Neural cell (in vitro differentiated cells): ENCODE results near the gene GRAP2.

Experiments
- CTCF ChIP-seq: fragments of 450-650 bp; IDR thresholded peaks from 2 replicates; pipeline ENCODE4 v1.5.1; 2014; ENCODE audit warnings: antibody characterized with exemption, mild to moderate bottlenecking, moderate library complexity; ENCODE audit not compliant: poor library complexity, severe bottlenecking
- EP300 ChIP-seq: fragments of 450-650 bp; conservative IDR thresholded peaks from 2 replicates; pipeline ENCODE4 v1.6.1; 2014; ENCODE audit warnings: antibody characterized with exemption, mild to moderate bottlenecking, moderate library complexity; ENCODE audit not compliant: poor library complexity, severe bottlenecking
- EZH2 ChIP-seq: fragments of 200-600, 300-800 bp; shearing (Covaris generic), sonication (generic); IDR thresholded peaks from 2 replicates; pipeline ENCODE4 v1.6.1; 2014; ENCODE audit warnings: antibody characterized with exemption, low read length, borderline replicate concordance, mild to moderate bottlenecking; ENCODE audit not compliant: insufficient read depth, poor library complexity, severe bottlenecking
- MXI1 ChIP-seq: fragments of 450-650 bp; conservative IDR thresholded peaks from 2 replicates; pipeline ENCODE4 v1.6.1; 2014; ENCODE audit warnings: antibody characterized with exemption, mild to moderate bottlenecking; ENCODE audit not compliant: poor library complexity, severe bottlenecking
- POLR2AphosphoS5 ChIP-seq: IDR thresholded peaks from 2 replicates; pipeline ENCODE4 v1.6.1; 2012
- REST ChIP-seq: IDR thresholded peaks from 2 replicates; pipeline ENCODE4 v1.6.1; 2012; ENCODE audit warnings: borderline replicate concordance
- SMC3 ChIP-seq: fragments of 450-650 bp; conservative IDR thresholded peaks from 2 replicates; pipeline ENCODE4 v1.6.1; 2014; ENCODE audit warnings: antibody characterized with exemption, mild to moderate bottlenecking, moderate library complexity; ENCODE audit not compliant: poor library complexity
- TAF1 ChIP-seq: IDR thresholded peaks from 2 replicates; pipeline ENCODE4 v1.6.1; 2012; ENCODE audit warnings: low read depth

GRCh38 chr22:39953101-39953500 lies 52.2 kb downstream of the GRAP2 start:
- no peak for TF ChIP-seq EZH2
- TF ChIP-seq CTCF = no peak
- TF ChIP-seq EP300 = no peak
- no peak for TF ChIP-seq TAF1
- no peak for TF ChIP-seq SMC3
- TF ChIP-seq REST = no peak
- no peak for TF ChIP-seq MXI1
- no peak for TF ChIP-seq POLR2AphosphoS5
